SK-MEL-5 (cell line): Measurements from ENCODE around the gene ANKRD1. TPM values are rescaled to one million over a fixed set of nuclear protein-coding genes. Genes with fewer than 3 reads are reported as not detected.
A peak's percentile ranks its signal among the peaks of the same experiment; 100 is the strongest.
"Not testable (repeated sequence)": the region's sequence is repeated elsewhere in the genome, so short reads cannot be mapped to it uniquely, and the experiment has no call there.

Experiments used
- DNase-seq: peaks from one replicate; pipeline ENCODE4 v3.0.0-alpha.2; 2016; ENCODE audit warnings: low read depth, low spot score
- in situ Hi-C: cut with HindIII; loops from 2 replicates; pipeline ENCODE4 v1.10.0; 2016; ENCODE audit warnings: low sequenced_read_pairs, high pct_unique_total_duplicates, low pct_unique_long_range_greater_than_20kb
- polyA plus RNA-seq, 2 experiments: library from polyadenylated mRNA; depleted of rRNA; stranded (reverse); fragments of >200 nt; gene quantifications; 2 replicates each; pipeline ENCODE4 v1.2.3, GENCODE V29; 2015
- total RNA-seq: library from RNA; depleted of rRNA; stranded (reverse); fragments of >200 nt; shearing (Covaris generic); gene quantifications from 2 replicates; pipeline ENCODE4 v1.2.3, GENCODE V29; 2014; rRNA removed

ANKRD1 gene
- total RNA-seq = not detected in 2 replicates
- not detected in 2 replicates for polyA plus RNA-seq (2015; cell fraction: cytosol; rRNA removed)
- polyA plus RNA-seq (2015; cell fraction: nucleus; rRNA removed) = not detected in 2 replicates

DNA sequence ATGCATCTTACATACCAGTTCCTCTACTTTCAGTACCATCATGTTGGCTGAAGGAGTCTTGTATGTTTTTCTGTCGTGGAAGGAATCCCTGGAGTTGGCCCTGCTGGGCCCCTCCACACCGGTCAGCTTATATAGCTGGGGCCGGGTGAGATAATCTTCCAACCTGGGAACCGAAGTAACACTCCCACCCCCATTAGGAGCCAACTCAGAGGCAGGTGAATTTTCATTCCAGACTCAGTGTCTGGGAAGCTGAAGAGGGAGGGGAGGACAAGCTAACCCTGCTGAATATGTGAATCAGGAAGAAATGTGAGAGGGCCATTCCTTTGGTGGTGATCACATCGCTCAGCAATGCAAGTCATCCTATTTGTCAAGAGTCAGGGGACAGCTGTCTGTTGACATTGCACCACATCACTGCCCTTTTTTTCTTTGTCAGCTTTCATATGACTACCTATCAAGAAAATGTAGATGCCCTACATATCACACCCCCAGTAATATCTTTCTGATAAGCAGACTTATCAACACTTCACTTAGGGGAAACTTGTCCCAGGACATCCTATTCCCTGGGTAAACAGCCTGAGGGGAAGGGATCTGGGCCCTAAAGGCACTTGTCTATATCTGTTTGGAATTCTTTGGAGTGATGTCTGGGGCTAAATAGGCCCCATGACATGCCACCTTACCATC lies at the start of gene ANKRD1:
ANKRD1 (minus strand) TSS at position 102 of the 681 bp plus-strand sequence; CDS start at position 42, 60 bp downstream.
- in situ Hi-C loops = no loop called here
- DNase-seq = no peak

DNA sequence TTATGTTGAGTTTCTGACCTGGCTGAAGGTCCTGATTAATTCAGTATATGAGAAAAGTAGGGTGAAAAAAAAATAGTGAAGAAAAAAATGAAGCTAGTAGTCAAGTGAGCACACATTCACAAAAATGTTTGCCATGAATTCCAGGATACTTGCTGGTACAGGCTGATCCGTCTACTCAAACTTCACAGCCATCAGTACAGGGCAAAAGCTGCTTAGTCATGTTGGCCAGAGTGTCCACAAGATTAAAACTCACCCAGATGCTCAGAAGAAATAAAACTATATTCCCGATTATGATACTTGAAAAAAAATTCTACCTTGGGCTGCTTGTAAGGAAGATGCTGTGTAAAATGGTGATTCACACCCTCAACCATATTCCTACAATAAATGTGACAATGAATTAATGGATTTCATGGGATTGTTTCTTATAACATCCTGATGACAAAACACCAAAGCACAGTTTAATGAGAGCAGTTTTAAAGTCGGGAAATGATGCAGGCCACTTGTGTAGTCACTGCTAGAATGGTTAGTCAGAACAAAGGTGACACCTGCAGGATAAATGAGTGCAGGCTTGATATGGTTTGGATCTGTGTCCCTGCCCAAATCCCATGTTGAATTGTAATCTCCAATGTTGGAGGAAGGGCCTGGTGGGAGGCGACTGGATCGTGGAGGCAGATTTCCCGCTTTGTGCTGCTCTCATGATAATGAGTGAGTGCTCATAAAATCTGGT lies 49.2 kb upstream of the ANKRD1 start:
- peak; percentile 19 for DNase-seq
- in situ Hi-C loops = no loop called here

- in situ Hi-C loops = no loop called here
- DNase-seq = no peak
Measured at GRCh38 chr10:90969121-90969534, 48.2 kb upstream of the ANKRD1 start.

GRCh38 chr10:90968328-90969081 lies 47.6 kb upstream of the ANKRD1 start:
- in situ Hi-C loops = no loop called here
- DNase-seq = no peak

DNA sequence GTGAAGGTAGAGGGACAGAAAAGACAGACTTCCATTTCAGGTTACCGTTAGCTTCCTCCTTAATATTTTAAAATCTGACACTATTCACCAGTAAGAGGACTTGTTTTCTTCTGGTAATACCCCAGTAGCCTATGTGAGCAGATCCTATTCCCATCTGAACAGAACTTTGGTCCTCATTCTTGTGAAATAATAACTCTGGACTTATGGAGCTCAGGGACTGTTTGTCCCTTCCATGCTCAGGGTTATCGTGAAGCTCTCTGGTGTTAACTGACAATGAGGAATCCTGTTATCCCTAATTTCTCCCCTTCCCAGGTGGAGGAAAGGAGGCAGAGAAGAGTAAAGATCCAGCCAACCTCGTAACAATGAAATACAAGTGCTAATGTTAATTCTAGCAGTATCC lies 47.0 kb upstream of the ANKRD1 start:
- in situ Hi-C loops = no loop called here
- DNase-seq = no peak

DNA sequence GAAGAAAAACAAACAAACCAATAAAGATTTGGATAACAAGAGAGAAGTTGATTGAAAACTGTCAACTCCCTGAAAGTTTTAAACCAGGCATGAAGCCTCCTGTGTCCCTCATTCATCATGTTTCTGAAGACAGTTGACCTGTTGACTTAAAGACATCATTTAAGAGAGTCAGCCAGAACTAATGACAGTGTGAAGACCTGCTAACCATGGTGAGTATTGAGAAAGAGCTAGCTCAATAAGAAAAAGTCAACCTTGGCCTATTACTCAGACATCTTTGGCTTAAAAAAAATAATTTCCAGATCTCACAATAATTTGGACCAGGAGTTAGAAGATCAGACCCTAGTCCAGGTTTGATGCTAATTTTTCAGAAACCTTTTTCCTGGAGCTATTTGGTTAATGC lies 45.3 kb upstream of the ANKRD1 start:
- in situ Hi-C loops = no loop called here
- DNase-seq = no peak

GRCh38 chr10:90965720-90966119 lies 44.8 kb upstream of the ANKRD1 start:
- in situ Hi-C loops = no loop called here
- no peak for DNase-seq

DNA sequence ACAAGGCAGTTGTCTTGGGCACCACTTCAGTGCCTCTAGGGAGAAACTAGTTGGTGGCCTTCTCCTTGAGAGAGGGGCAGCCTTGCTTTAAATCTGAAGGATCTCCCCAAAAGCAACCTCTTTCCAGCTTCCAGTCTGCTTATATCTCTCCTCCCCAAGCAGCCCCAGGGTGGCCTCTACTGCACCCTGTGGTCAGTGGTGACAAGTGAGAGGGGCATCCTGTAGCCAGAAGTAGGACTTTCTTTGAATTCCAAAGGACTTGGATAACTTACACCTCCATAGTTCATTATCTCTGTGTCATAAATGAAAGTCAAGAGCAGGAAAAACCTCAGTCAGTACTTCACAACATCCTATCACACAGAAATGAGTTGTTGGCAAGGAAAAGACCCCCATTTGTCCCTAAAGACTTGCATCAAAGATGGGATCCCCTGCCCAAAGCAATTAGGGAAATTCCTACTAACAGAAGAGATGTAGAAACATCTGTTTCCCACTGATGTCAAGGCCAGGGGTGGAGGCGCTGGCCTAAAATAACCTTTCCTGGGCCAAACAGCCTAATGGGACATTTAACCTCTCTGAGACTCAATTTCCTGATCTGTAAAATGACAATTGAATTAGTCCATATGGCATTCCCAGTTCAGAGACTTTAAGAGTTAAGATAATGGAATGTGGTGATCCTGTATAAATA lies 44.0 kb upstream of the ANKRD1 start:
- in situ Hi-C loops = no loop called here
- DNase-seq = no peak

GRCh38 chr10:90963331-90963730 lies 42.4 kb upstream of the ANKRD1 start:
- in situ Hi-C loops = no loop called here

DNA sequence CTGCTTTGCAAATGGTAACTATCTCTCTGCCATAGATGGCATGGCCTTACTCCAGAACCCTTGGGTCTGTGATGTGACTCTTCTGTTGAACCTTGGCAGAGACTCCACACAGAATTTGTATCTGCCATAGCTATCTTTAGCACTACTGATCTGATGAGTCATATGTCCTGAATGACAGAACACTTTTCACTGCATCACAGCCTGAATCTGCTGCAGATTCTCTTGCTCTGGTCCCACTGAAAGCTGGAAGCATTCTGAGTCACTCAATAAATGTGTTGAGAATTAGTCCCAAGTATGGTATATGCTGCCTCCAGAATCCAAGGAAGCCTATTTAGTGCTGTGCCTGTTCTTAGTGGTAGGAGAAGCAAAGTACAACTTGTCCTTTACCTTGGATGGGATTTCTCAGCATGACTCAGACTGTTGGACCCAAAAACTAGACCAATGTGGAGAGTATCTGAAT lies 39.5 kb upstream of the ANKRD1 start:
- no peak for DNase-seq
- in situ Hi-C loops = no loop called here

More at GRCh38 chr10:90963331-90963730, 42.4 kb upstream of the ANKRD1 start:
- no peak for DNase-seq

DNA sequence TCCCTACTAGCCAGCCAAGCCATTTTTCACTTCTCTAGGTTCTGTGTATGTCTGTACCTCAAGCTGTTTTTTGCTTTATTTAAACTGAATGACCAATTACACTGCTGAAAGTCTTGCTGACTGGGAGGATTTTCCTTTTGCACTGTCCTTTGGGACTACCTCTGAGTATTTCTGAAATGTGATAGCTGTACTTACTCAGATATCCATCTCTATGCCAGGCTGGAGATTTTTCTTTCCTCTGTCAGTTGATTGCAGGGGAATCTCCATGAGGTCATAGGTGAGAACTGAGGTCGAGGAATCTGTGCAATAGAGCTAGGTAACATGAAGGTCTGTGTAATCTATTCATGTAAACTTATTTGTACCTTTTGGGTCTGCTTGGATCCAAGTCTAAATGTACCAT lies 38.9 kb upstream of the ANKRD1 start:
- in situ Hi-C loops = no loop called here
- DNase-seq = no peak

DNA sequence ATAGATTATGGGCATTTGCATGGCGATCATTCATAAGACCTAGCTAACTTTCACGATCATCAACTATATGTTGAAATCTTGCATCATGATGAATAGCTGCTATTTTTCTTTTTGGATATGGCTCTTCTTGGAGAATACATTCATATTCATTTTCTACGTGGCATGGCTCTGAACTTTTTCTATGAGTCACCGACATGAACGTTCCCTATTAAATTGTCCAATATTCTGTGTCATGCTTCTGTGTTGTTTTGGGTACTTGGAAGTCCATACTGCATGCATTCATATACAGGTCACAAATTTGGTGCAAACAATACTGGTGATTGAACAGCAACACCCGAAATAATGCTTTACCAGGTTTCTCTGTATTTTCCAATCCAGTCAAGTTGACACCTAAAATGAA lies 37.9 kb upstream of the ANKRD1 start:
- in situ Hi-C loops = no loop called here
- no peak for DNase-seq

- in situ Hi-C loops = no loop called here
- DNase-seq = no peak
Measured at GRCh38 chr10:90947030-90947960, 26.4 kb upstream of the ANKRD1 start.

GRCh38 chr10:90945491-90946070 lies 24.7 kb upstream of the ANKRD1 start:
- DNase-seq = no peak
- in situ Hi-C loops = no loop called here

DNA sequence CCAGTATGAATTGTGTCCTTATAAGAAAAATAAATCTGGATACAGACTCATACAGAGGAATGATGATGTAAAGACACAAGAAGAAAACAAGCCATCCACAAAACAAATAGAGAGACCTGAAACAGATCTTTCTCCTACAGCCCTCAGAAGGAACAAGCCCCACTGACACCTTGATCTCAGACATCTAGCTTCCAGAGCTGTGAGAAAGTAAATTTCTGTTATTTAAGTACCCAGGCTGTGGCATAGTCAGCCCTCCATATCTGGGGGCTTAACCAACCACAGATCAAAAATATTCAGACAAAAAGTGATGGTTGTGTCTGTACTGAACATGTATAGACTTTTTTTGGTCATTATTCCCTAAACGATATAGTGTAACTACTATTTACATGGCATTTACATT lies 23.9 kb upstream of the ANKRD1 start:
- no peak for DNase-seq
- in situ Hi-C loops = no loop called here

DNA sequence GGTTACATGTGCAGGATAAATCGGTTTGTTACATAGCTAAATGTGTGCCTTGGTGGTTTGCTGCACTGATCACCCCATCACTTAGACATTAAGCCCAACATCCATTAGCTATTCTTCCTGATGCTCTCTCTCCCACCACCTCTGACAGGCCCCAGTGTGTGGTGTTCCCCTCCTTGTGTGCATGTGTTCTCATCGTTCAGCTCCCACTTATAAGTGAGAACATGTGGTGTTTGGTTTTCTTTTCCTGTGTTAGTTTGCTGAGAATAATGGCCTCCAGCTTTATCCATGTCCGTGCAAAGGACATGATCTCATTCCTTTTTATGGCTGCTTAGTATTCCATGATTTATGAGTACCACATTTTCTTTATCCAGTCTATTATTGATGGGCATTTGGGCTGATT lies 22.1 kb upstream of the ANKRD1 start:
- in situ Hi-C loops, DNase-seq: not testable (repeated sequence)
